Caco-2 (cell line): ENCODE data around the gene SMARCB1. TPM values are rescaled to one million over a fixed set of nuclear protein-coding genes. Genes with fewer than 3 reads are reported as not detected.

Experiments
- BruUV-seq: library from RNA; stranded (reverse); fragments of 400-500 nt; replicated peaks from 2 replicates; lab custom pipeline; 2021; lab: Mats Ljungman, UMichigan
- CTCF ChIA-PET: fragments of 300-600 bp; sonication (Branson Sonifier 250); formaldehyde crosslinking; loops from one replicate; lab custom pipeline; 2022; ENCODE audit warnings: antibody characterized with exemption; lab: Charles Lee
- POLR2A ChIA-PET: fragments of 300-600 bp; sonication (Branson Sonifier 250); formaldehyde crosslinking; loops from one replicate; lab custom pipeline; 2022; ENCODE audit warnings: antibody characterized with exemption; lab: Charles Lee
- DNase-seq, 2 experiments: peaks; one replicate each; pipeline versions ENCODE4 v3.0.0 to v3.0.0-alpha.2; 2020 to 2022
- H3K27me3 ChIP-seq: replicated peaks from 2 replicates; pipeline ENCODE4 v1.6.0; 2011; ENCODE audit warnings: low read length; ENCODE audit not compliant: control insufficient read depth, insufficient read depth
- H3K36me3 ChIP-seq: 2 replicates; pipeline ENCODE4 v1.5.1; 2011; ENCODE audit warnings: low read length; ENCODE audit not compliant: control insufficient read depth, insufficient read depth
- H3K4me1 ChIP-seq: fragments of 250-450 bp; sonication (Bioruptor Pico); 2 replicates; pipeline ENCODE4 v1.5.1; 2020; ENCODE audit warnings: mild to moderate bottlenecking
- H3K4me3 ChIP-seq: 2 replicates; pipeline ENCODE4 v1.5.1; 2011; ENCODE audit warnings: low read depth, mild to moderate bottlenecking, control low read depth, low read length
- H3K9me3 ChIP-seq: fragments of 250-450 bp; sonication (Bioruptor Pico); 2 replicates; pipeline ENCODE4 v1.5.1; 2020; ENCODE audit warnings: mild to moderate bottlenecking, moderate library complexity
- H3K27ac Mint-ChIP-seq: one replicate; pipeline ENCODE4 v1.8.0; 2022; ENCODE audit warnings: mixed read lengths; ENCODE audit not compliant: unreplicated experiment
- H3K27me3 Mint-ChIP-seq: one replicate; pipeline ENCODE4 v1.8.0; 2022; ENCODE audit warnings: mixed read lengths; ENCODE audit not compliant: insufficient read depth, unreplicated experiment
- H3K36me3 Mint-ChIP-seq: one replicate; pipeline ENCODE4 v1.8.0; 2022; ENCODE audit warnings: mild to moderate bottlenecking, mixed read lengths; ENCODE audit not compliant: insufficient read depth, unreplicated experiment
- H3K4me1 Mint-ChIP-seq: one replicate; pipeline ENCODE4 v1.8.0; 2022; ENCODE audit warnings: low read depth, mixed read lengths; ENCODE audit not compliant: unreplicated experiment
- H3K4me3 Mint-ChIP-seq: one replicate; pipeline ENCODE4 v1.8.0; 2022; ENCODE audit warnings: mild to moderate bottlenecking, moderate library complexity, mixed read lengths; ENCODE audit not compliant: unreplicated experiment
- H3K9me3 Mint-ChIP-seq: one replicate; pipeline ENCODE4 v1.8.0; 2022; ENCODE audit warnings: mixed read lengths; ENCODE audit not compliant: unreplicated experiment
- CTCF ChIP-seq, 2 experiments: fragments of 200-600 bp in 1 of 2; IDR thresholded peaks; 1 replicate in 1 of 2; 2 replicates in 1 of 2; pipeline versions ENCODE4 v1.5.1 to v1.8.0; 2011 to 2022; ENCODE audit warnings: antibody characterized with exemption in 1 of 2, control low read depth in 1 of 2, inconsistent platforms in 1 of 2, low read depth in 1 of 2, low read length in 1 of 2, mild to moderate bottlenecking in 1 of 2, moderate library complexity in 1 of 2; ENCODE audit not compliant: insufficient read depth in 1 of 2, severe bottlenecking in 1 of 2, unreplicated experiment in 1 of 2
- intact Hi-C: fragments of 100-400 bp; cut with micrococcal nuclease; formaldehyde crosslinking; loops from one replicate; pipeline ENCODE4 v1.10.0; 2022; ENCODE audit not compliant: unreplicated experiment
- total RNA-seq: library from RNA; stranded (reverse); gene quantifications from 2 replicates; pipeline ENCODE4 v1.2.3, GENCODE V29; 2022

Gene SMARCB1
- total RNA-seq, 1 experiment from 2014 or later: 157 TPM

GRCh38 chr22:23884140-23884539 lies 97.4 kb downstream of the SMARCB1 start:
- H3K4me1 Mint-ChIP-seq: no peaks in the 10 kb centered on the region
- H3K4me3 Mint-ChIP-seq: no peak overlapping the region
- ChIA-PET CTCF (interaction anchor here (2.0 kb wide), 1 partner anchor 10 kb away, joined by 5 read pairs; the partner anchor contains the start of gene MIF), POLR2A (no interaction called here)
- no peaks in the 10 kb centered on the region for H3K36me3 ChIP-seq
- no peaks in the 10 kb centered on the region for H3K27me3 Mint-ChIP-seq
- peaks cover 11% of the 10 kb centered on the region for H3K36me3 Mint-ChIP-seq
- H3K9me3 ChIP-seq: no peaks in the 10 kb centered on the region
- no peak for DNase-seq
- no peak overlapping the region for H3K27ac Mint-ChIP-seq
- H3K4me3 ChIP-seq: no peak overlapping the region
- BruUV-seq: no TSS peak
- no peaks in the 10 kb centered on the region for H3K27me3 ChIP-seq
- H3K4me1 ChIP-seq: no peaks in the 10 kb centered on the region; the same call in 1 of the 2 replicates
- no peak for TF ChIP-seq CTCF (IDR thresholded peaks at IDR 0.05; ENCODE audit: insufficient read depth in 1 of 2, low read depth in 1 of 2, low read length in 1 of 2, severe bottlenecking in 1 of 2, unreplicated experiment in 1 of 2)
- no peaks in the 10 kb centered on the region for H3K9me3 Mint-ChIP-seq
- intact Hi-C loops: no loop called here

Other genes with a start within 250 kb of the SMARCB1 start
- not detected in 2 replicates for gene IGLL1, start 206.7 kb upstream of the SMARCB1 start, total RNA-seq
- gene DRICH1, start 154.6 kb upstream of the SMARCB1 start, total RNA-seq: 4.7 and 4.8 TPM in 2 replicates
- gene RGL4, start 96.0 kb upstream of the SMARCB1 start, total RNA-seq: not detected in 2 replicates
- 5.4 and 5.8 TPM in 2 replicates for gene ZNF70, start 35.9 kb upstream of the SMARCB1 start, total RNA-seq
- not detected in 2 replicates for gene VPREB3, start 32.5 kb upstream of the SMARCB1 start, total RNA-seq
- not detected in 2 replicates for gene C22orf15, start 24.0 kb upstream of the SMARCB1 start, total RNA-seq
- gene CHCHD10, start 19.0 kb upstream of the SMARCB1 start, total RNA-seq: 178 and 189 TPM in 2 replicates
- gene MMP11, start 14.1 kb upstream of the SMARCB1 start, total RNA-seq: 11.3 and 11.6 TPM in 2 replicates
- 4.4 and 5.4 TPM in 2 replicates for gene DERL3, start 52.0 kb downstream of the SMARCB1 start, total RNA-seq
- gene SLC2A11, start 70.9 kb downstream of the SMARCB1 start, total RNA-seq: 29.5 and 32.4 TPM in 2 replicates
- gene MIF, start 107.4 kb downstream of the SMARCB1 start, total RNA-seq: 762 and 795 TPM in 2 replicates
- 9.0 and 9.6 TPM in 2 replicates for gene GSTT2B, start 174.2 kb downstream of the SMARCB1 start, total RNA-seq
- gene DDTL, start 179.9 kb downstream of the SMARCB1 start, total RNA-seq: 4.1 and 6.2 TPM in 2 replicates
- gene DDT, start 187.5 kb downstream of the SMARCB1 start, total RNA-seq: 121 and 123 TPM in 2 replicates
- gene GSTT2, start 193.2 kb downstream of the SMARCB1 start, total RNA-seq: 0.82 and 1.0 TPM in 2 replicates
- gene GSTT4, start 218.5 kb downstream of the SMARCB1 start, total RNA-seq: 0.16 TPM in 1 of 2 replicates, not detected in the other
- 65.0 and 72.7 TPM in 2 replicates for gene CABIN1, start 224.3 kb downstream of the SMARCB1 start, total RNA-seq